ENCODE results near the gene IRX6. TPM values are rescaled to one million over a fixed set of nuclear protein-coding genes. Genes with fewer than 3 reads are reported as not detected.

The IRX6 gene
- total and polyA plus RNA-seq, 2 experiments from 2014 or later: 0.10 TPM; not detected in 1

- no peak overlapping the region for H3K4me2 ChIP-seq
- peaks cover 6% of the 10 kb centered on the region for H3K27me3 ChIP-seq
- H3K27ac ChIP-seq: no peak overlapping the region
- no peaks in the 10 kb centered on the region for H4K20me1 ChIP-seq (ENCODE audit: insufficient read depth, poor library complexity, severe bottlenecking)
- TF ChIP-seq EZH2 (IDR thresholded peaks at IDR 0.05; ENCODE audit: borderline replicate concordance) (no peak), EZH2phosphoT487 (IDR thresholded peaks at IDR 0.05; ENCODE audit: low read depth, severe bottlenecking, unreplicated experiment) (no peak), CTCF (IDR thresholded peaks at IDR 0.05; ENCODE audit: poor library complexity) (no peak)
- H3K79me2 ChIP-seq: no peaks in the 10 kb centered on the region
- no peak overlapping the region for H2AFZ ChIP-seq
- no peak for DNase-seq (ENCODE audit: low spot score)
- no peaks in the 10 kb centered on the region for H3K36me3 ChIP-seq (replicated peaks; ENCODE audit: insufficient read depth, low read depth)
- H3K9me3 ChIP-seq (ENCODE audit: low read depth): no peaks in the 10 kb centered on the region
- 87% methylated on average over 7 of the region's 7 CpGs for WGBS (ENCODE audit: low lambda C conversion rate, missing lambda C conversion rate)
- H3K9me2 ChIP-seq (replicated peaks; ENCODE audit: insufficient read depth): no peaks in the 10 kb centered on the region
- no peak overlapping the region for H3K4me3 ChIP-seq
- H3K4me1 ChIP-seq (ENCODE audit: insufficient read depth): no peaks in the 10 kb centered on the region
Observed at GRCh38 chr16:55376567-55377167, 52.7 kb downstream of the IRX6 start.

- H3K79me2 ChIP-seq: no peaks in the 10 kb centered on the region
- H3K4me1 ChIP-seq (ENCODE audit: insufficient read depth): no peaks in the 10 kb centered on the region
- H2AFZ ChIP-seq: no peak overlapping the region
- DNase-seq (ENCODE audit: low spot score): no peak
- H3K4me2 ChIP-seq: no peak overlapping the region
- no peaks in the 10 kb centered on the region for H3K9me2 ChIP-seq (replicated peaks; ENCODE audit: insufficient read depth)
- no peaks in the 10 kb centered on the region for H3K9me3 ChIP-seq (ENCODE audit: low read depth)
- H3K36me3 ChIP-seq (replicated peaks; ENCODE audit: insufficient read depth, low read depth): no peaks in the 10 kb centered on the region
- TF ChIP-seq EZH2phosphoT487 (IDR thresholded peaks at IDR 0.05; ENCODE audit: low read depth, severe bottlenecking, unreplicated experiment): no peak
- TF ChIP-seq EZH2 (IDR thresholded peaks at IDR 0.05; ENCODE audit: borderline replicate concordance): no peak
- TF ChIP-seq CTCF (IDR thresholded peaks at IDR 0.05; ENCODE audit: poor library complexity): no peak
- no peaks in the 10 kb centered on the region for H4K20me1 ChIP-seq (ENCODE audit: insufficient read depth, poor library complexity, severe bottlenecking)
- no peaks in the 10 kb centered on the region for H3K27me3 ChIP-seq
- H3K27ac ChIP-seq: no peak overlapping the region
- WGBS (ENCODE audit: low lambda C conversion rate, missing lambda C conversion rate): 82% methylated on average over 7 of the region's 7 CpGs
- H3K4me3 ChIP-seq: no peak overlapping the region
Observed at GRCh38 chr16:55377840-55378239, 53.8 kb downstream of the IRX6 start.

GRCh38 chr16:55378616-55379015 lies 54.6 kb downstream of the IRX6 start:
- WGBS (ENCODE audit: low lambda C conversion rate, missing lambda C conversion rate): 86% methylated on average over 3 of the region's 3 CpGs
- no peak for TF ChIP-seq EZH2 (IDR thresholded peaks at IDR 0.05; ENCODE audit: borderline replicate concordance)
- TF ChIP-seq EZH2phosphoT487 (IDR thresholded peaks at IDR 0.05; ENCODE audit: low read depth, severe bottlenecking, unreplicated experiment): no peak
- TF ChIP-seq CTCF (IDR thresholded peaks at IDR 0.05; ENCODE audit: poor library complexity): no peak
- no peaks in the 10 kb centered on the region for H3K9me2 ChIP-seq (replicated peaks; ENCODE audit: insufficient read depth)
- H3K4me2 ChIP-seq: no peak overlapping the region
- H4K20me1 ChIP-seq (ENCODE audit: insufficient read depth, poor library complexity, severe bottlenecking): no peaks in the 10 kb centered on the region
- no peaks in the 10 kb centered on the region for H3K79me2 ChIP-seq
- H3K4me3 ChIP-seq: no peak overlapping the region
- DNase-seq (ENCODE audit: low spot score): no peak
- H2AFZ ChIP-seq: no peak overlapping the region
- no peaks in the 10 kb centered on the region for H3K36me3 ChIP-seq (replicated peaks; ENCODE audit: insufficient read depth, low read depth)
- H3K27ac ChIP-seq: no peak overlapping the region
- H3K4me1 ChIP-seq (ENCODE audit: insufficient read depth): no peaks in the 10 kb centered on the region
- H3K9me3 ChIP-seq (ENCODE audit: low read depth): no peaks in the 10 kb centered on the region
- no peaks in the 10 kb centered on the region for H3K27me3 ChIP-seq
